ENCODE measurements around the gene ACKR4.
"Not testable (repeated sequence)": the region's sequence is repeated elsewhere in the genome, so short reads cannot be mapped to it uniquely, and the experiment has no call there.

Gene ACKR4

GRCh38 chr3:132569153-132569552 lies 27.9 kb upstream of the ACKR4 start:
- no peaks in the 10 kb centered on the region for H3K9me3 ChIP-seq (ENCODE audit: control insufficient read depth, insufficient read depth, low read length)
- no peaks in the 10 kb centered on the region for H3K4me1 ChIP-seq (ENCODE audit: insufficient read depth, low read length)
- no peaks in the 10 kb centered on the region for H3K36me3 ChIP-seq (ENCODE audit: insufficient read depth, low read length)
- H3K9ac ChIP-seq (ENCODE audit: low read depth, low read length), result no peak overlapping the region

GRCh38 chr3:132569580-132569979 lies 27.5 kb upstream of the ACKR4 start:
- Histone ChIP-seq H3K9ac (ENCODE audit: low read depth, low read length) (no peak overlapping the region), H3K4me1 (ENCODE audit: insufficient read depth, low read length) (no peaks in the 10 kb centered on the region), H3K36me3 (ENCODE audit: insufficient read depth, low read length) (no peaks in the 10 kb centered on the region), H3K9me3 (ENCODE audit: control insufficient read depth, insufficient read depth, low read length) (no peaks in the 10 kb centered on the region)

- no peaks in the 10 kb centered on the region for H3K36me3 ChIP-seq (ENCODE audit: insufficient read depth, low read length)
- no peaks in the 10 kb centered on the region for H3K4me1 ChIP-seq (ENCODE audit: insufficient read depth, low read length)
- no peaks in the 10 kb centered on the region for H3K9me3 ChIP-seq (ENCODE audit: control insufficient read depth, insufficient read depth, low read length)
- no peak overlapping the region for H3K9ac ChIP-seq (ENCODE audit: low read depth, low read length)
Observed at GRCh38 chr3:132570016-132570415, 27.1 kb upstream of the ACKR4 start.

DNA sequence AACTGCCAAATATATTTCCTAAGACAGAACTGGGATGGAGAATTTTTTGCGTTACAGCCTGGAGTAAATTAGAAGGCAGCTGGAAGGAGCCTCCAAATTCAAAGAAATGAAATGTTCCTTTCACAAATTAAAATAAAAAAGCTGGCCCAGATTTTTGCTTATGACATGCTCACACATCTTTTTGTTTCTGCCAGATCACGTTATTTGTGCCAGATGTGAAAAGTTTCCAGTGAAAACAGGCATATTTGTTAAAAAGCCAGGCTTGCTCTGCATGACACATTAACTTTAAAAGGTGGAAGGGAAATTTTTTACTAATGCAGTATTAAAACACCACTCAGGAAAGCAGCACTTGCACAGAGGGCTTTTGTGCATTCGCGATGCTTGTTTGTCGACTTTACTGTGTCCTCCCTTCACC lies 23.3 kb upstream of the ACKR4 start:
- Histone ChIP-seq H3K9ac (ENCODE audit: low read depth, low read length) (no peak overlapping the region), H3K9me3 (ENCODE audit: control insufficient read depth, insufficient read depth, low read length) (no peaks in the 10 kb centered on the region), H3K4me1 (ENCODE audit: insufficient read depth, low read length) (no peaks in the 10 kb centered on the region), H3K36me3 (ENCODE audit: insufficient read depth, low read length) (peaks cover 6% of the 10 kb centered on the region; the same call in 1 of the 2 replicates)

DNA sequence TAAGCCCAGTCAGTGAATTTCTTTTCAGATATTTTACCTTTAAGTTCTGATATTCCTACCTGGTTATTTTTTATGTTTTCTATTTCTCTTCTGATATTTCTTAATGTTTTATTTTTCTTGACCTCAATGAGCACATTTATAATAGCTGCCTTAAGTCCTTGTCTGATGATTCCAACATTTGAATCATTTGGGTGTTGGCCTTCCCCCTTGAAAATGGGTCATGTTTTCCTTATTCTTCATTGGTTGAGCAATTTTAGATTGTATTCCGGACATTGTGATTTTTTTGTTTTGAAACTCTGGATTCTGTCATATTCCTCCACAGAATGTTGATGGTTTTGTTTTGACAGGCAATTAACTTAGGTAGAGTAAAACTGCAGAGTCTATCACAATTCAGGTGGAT lies 9.7 kb upstream of the ACKR4 start:
- Histone ChIP-seq H3K4me1 (ENCODE audit: insufficient read depth, low read length) (no peaks in the 10 kb centered on the region), H3K9me3 (ENCODE audit: control insufficient read depth, insufficient read depth, low read length) (no peaks in the 10 kb centered on the region), H3K9ac (ENCODE audit: low read depth, low read length) (no peak overlapping the region), H3K36me3 (ENCODE audit: insufficient read depth, low read length) (no peaks in the 10 kb centered on the region)

DNA sequence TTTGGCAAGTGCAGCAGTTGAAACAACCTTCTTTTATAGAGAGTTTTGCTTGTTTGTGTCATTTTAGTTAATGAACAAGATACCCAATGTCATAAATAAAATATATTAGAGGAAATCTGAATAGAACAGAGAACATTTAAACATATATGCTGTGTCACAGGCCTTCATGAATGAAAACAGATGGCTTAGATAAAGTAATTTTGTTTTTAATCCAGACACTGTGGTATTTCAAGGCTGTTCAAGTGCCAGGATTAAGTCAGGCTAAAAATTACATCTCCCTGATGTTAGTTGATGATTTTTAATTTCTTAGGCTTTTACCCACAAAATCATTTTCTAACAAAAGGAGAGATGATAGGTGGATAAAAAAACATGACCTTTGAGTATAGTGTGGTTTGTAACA lies 4.9 kb upstream of the ACKR4 start:
- Histone ChIP-seq H3K4me1 (ENCODE audit: insufficient read depth, low read length) (no peaks in the 10 kb centered on the region; the same call in 1 of the 2 replicates), H3K9me3 (ENCODE audit: control insufficient read depth, insufficient read depth, low read length) (no peaks in the 10 kb centered on the region), H3K36me3 (ENCODE audit: insufficient read depth, low read length) (no peaks in the 10 kb centered on the region), H3K9ac (ENCODE audit: low read depth, low read length) (no peak overlapping the region)

- Histone ChIP-seq H3K36me3 (ENCODE audit: insufficient read depth, low read length) (no peaks in the 10 kb centered on the region), H3K4me1 (ENCODE audit: insufficient read depth, low read length) (no peaks in the 10 kb centered on the region; the same call in 1 of the 2 replicates), H3K9ac (ENCODE audit: low read depth, low read length) (no peak overlapping the region)
Observed at GRCh38 chr3:132593241-132593946, 3.7 kb upstream of the ACKR4 start.

DNA sequence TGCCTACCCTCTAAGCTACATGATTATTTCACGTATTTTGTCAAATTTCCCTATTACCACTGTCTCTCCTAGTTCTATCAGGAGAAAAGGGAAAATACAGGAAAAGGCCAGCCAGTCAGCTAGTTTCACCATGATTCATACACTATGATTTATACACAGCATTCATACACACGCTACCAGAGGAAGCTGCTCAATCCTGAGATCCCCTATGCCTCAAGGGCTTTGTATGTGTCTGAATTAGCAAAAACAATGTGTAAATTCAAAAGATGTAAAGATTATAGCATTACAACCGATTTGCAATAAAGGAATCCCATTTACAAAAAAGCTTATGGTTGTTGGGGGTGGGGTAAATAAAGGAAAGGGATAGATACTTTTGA lies 3.1 kb upstream of the ACKR4 start:
- H3K36me3 ChIP-seq (ENCODE audit: insufficient read depth, low read length), result no peaks in the 10 kb centered on the region
- H3K4me1 ChIP-seq (ENCODE audit: insufficient read depth, low read length), result no peaks in the 10 kb centered on the region; the same call in 1 of the 2 replicates
- no peaks in the 10 kb centered on the region for H3K9me3 ChIP-seq (ENCODE audit: control insufficient read depth, insufficient read depth, low read length)
- no peak overlapping the region for H3K9ac ChIP-seq (ENCODE audit: low read depth, low read length)

More at GRCh38 chr3:132593241-132593946, 3.7 kb upstream of the ACKR4 start:
- no peaks in the 10 kb centered on the region for H3K9me3 ChIP-seq (ENCODE audit: control insufficient read depth, insufficient read depth, low read length)

- no peaks in the 10 kb centered on the region for H3K36me3 ChIP-seq (ENCODE audit: insufficient read depth, low read length)
- H3K9me3 ChIP-seq (ENCODE audit: control insufficient read depth, insufficient read depth, low read length), result no peaks in the 10 kb centered on the region
- no peak overlapping the region for H3K9ac ChIP-seq (ENCODE audit: low read depth, low read length)
- no peaks in the 10 kb centered on the region; the same call in 1 of the 2 replicates for H3K4me1 ChIP-seq (ENCODE audit: insufficient read depth, low read length)
Observed at GRCh38 chr3:132594498-132594897, 2.6 kb upstream of the ACKR4 start.

DNA sequence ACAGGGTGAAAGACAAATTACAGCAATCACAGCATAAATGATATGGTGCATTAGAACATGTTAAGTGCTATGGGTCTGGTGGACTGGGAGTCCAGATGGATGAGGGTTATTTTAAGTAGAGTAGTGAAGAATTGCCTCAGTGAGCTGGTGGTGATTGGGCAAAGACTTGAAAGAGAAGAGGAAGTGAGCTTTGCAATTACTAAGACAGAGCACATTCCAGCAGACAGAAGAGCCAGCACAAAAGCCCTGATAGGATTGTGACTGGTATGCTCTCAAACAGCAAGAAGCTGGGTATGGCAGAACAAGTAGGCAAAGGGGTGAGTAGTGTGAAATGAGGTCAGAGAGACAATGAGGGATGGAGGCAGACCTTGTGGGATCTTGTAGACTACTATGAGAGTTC lies 2.1 kb upstream of the ACKR4 start:
- H3K36me3 ChIP-seq (ENCODE audit: insufficient read depth, low read length), result no peaks in the 10 kb centered on the region
- no peaks in the 10 kb centered on the region for H3K9me3 ChIP-seq (ENCODE audit: control insufficient read depth, insufficient read depth, low read length)
- no peak overlapping the region for H3K9ac ChIP-seq (ENCODE audit: low read depth, low read length)
- no peaks in the 10 kb centered on the region; the same call in 1 of the 2 replicates for H3K4me1 ChIP-seq (ENCODE audit: insufficient read depth, low read length)

GRCh38 chr3:132596326-132596725 lies 744 bp upstream of the ACKR4 start:
- no peak overlapping the region for H3K9ac ChIP-seq (ENCODE audit: low read depth, low read length)
- no peaks in the 10 kb centered on the region; the same call in 1 of the 2 replicates for H3K4me1 ChIP-seq (ENCODE audit: insufficient read depth, low read length)
- no peaks in the 10 kb centered on the region for H3K36me3 ChIP-seq (ENCODE audit: insufficient read depth, low read length)
- H3K9me3 ChIP-seq (ENCODE audit: control insufficient read depth, insufficient read depth, low read length), result no peaks in the 10 kb centered on the region

GRCh38 chr3:132597660-132598059 lies 590 bp downstream of the ACKR4 start:
- Histone ChIP-seq H3K36me3 (ENCODE audit: insufficient read depth, low read length) (no peaks in the 10 kb centered on the region), H3K9ac (ENCODE audit: low read depth, low read length) (no peak overlapping the region), H3K9me3 (ENCODE audit: control insufficient read depth, insufficient read depth, low read length) (no peaks in the 10 kb centered on the region), H3K4me1 (ENCODE audit: insufficient read depth, low read length) (no peaks in the 10 kb centered on the region; the same call in 1 of the 2 replicates)

DNA sequence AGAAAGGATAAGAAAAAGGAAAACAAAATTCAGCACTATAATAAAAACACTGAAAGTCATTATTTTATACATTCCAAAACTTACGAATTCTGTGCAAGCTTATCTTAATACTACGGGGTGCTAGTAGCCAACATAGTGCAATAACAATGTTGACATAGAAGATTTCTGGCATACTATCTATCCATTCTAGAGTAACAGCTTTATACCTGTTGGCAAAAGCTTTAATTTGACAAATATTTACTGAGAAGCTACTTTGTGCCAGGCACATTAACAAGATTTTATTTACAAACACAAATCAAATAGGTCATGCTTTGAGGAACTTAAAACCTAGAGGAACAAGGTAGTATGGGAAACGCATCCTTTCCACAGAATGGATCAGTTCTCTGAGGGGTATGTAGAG lies 1.1 kb downstream of the ACKR4 start:
- Histone ChIP-seq H3K4me1 (ENCODE audit: insufficient read depth, low read length) (no peaks in the 10 kb centered on the region; the same call in 1 of the 2 replicates), H3K9me3 (ENCODE audit: control insufficient read depth, insufficient read depth, low read length) (no peaks in the 10 kb centered on the region), H3K36me3 (ENCODE audit: insufficient read depth, low read length) (no peaks in the 10 kb centered on the region), H3K9ac (ENCODE audit: low read depth, low read length) (no peak overlapping the region)

- H3K36me3 ChIP-seq (ENCODE audit: insufficient read depth, low read length); H3K4me1 ChIP-seq (ENCODE audit: insufficient read depth, low read length); H3K9me3 ChIP-seq (ENCODE audit: control insufficient read depth, insufficient read depth, low read length); H3K9ac ChIP-seq (ENCODE audit: low read depth, low read length): not testable (repeated sequence)
Observed at GRCh38 chr3:132600614-132601013, 3.5 kb downstream of the ACKR4 start.

- Histone ChIP-seq H3K9ac (ENCODE audit: low read depth, low read length) (no peak overlapping the region), H3K4me1 (ENCODE audit: insufficient read depth, low read length) (peaks cover 15% of the 10 kb centered on the region; the same call in 1 of the 2 replicates)
Observed at GRCh38 chr3:132605374-132605792, 8.3 kb downstream of the ACKR4 start.

More at GRCh38 chr3:132605374-132605792, 8.3 kb downstream of the ACKR4 start:
- H3K9me3 ChIP-seq (ENCODE audit: control insufficient read depth, insufficient read depth, low read length), result no peaks in the 10 kb centered on the region
- no peaks in the 10 kb centered on the region for H3K36me3 ChIP-seq (ENCODE audit: insufficient read depth, low read length)
